Mesendoderm (in vitro differentiated cells): ENCODE data around the gene FGD1.
"Not testable (repeated sequence)": the region's sequence is repeated elsewhere in the genome, so short reads cannot be mapped to it uniquely, and the experiment has no call there.

Experiments used
- DNase-seq: peaks from one replicate; pipeline ENCODE4 v3.0.0; 2013
- H2AK5ac ChIP-seq: 2 replicates; pipeline ENCODE4 v1.6.1; 2013; ENCODE audit warnings: low read length, inconsistent platforms
- H2BK120ac ChIP-seq: 2 replicates; pipeline ENCODE4 v1.6.1; 2013; ENCODE audit warnings: low read depth, mild to moderate bottlenecking, low read length, moderate library complexity, mixed read lengths
- H2BK15ac ChIP-seq: replicated peaks from 2 replicates; pipeline ENCODE4 v1.6.1; 2013; ENCODE audit warnings: low read depth, mild to moderate bottlenecking, moderate library complexity
- H2BK5ac ChIP-seq: 2 replicates; pipeline ENCODE4 v1.6.1; 2013; ENCODE audit warnings: low read length, inconsistent platforms
- H3K18ac ChIP-seq: 2 replicates; pipeline ENCODE4 v1.6.1; 2013; ENCODE audit warnings: mild to moderate bottlenecking, low read length, mixed read lengths
- H3K23ac ChIP-seq: one replicate; pipeline ENCODE4 v1.6.1; 2013; ENCODE audit warnings: low read length
- H3K27ac ChIP-seq: 2 replicates; pipeline ENCODE4 v1.5.1; 2013; ENCODE audit warnings: low read depth, mild to moderate bottlenecking, inconsistent platforms, low read length, moderate library complexity
- H3K27me3 ChIP-seq: 2 replicates; pipeline ENCODE4 v1.6.1; 2013; ENCODE audit warnings: low read length, control low read depth, mild to moderate bottlenecking, inconsistent platforms; ENCODE audit not compliant: insufficient read depth, poor library complexity
- H3K36me3 ChIP-seq: 2 replicates; pipeline ENCODE4 v1.6.1; 2013; ENCODE audit warnings: low read length, inconsistent platforms; ENCODE audit not compliant: control insufficient read depth, insufficient read depth
- H3K4ac ChIP-seq: one replicate; pipeline ENCODE4 v1.6.1; 2013; ENCODE audit warnings: low read depth, mild to moderate bottlenecking, low read length, moderate library complexity
- H3K4me1 ChIP-seq: 2 replicates; pipeline ENCODE4 v1.6.1; 2013; ENCODE audit warnings: low read depth, low read length, inconsistent platforms; ENCODE audit not compliant: control insufficient read depth
- H3K4me2 ChIP-seq: 2 replicates; pipeline ENCODE4 v1.6.1; 2013; ENCODE audit warnings: low read length
- H3K4me3 ChIP-seq: 2 replicates; pipeline ENCODE4 v1.5.1; 2013; ENCODE audit warnings: mild to moderate bottlenecking, low read length
- H3K56ac ChIP-seq: one replicate; pipeline ENCODE4 v1.6.1; 2013; ENCODE audit warnings: low read length
- H3K79me1 ChIP-seq: 2 replicates; pipeline ENCODE4 v1.6.1; 2013; ENCODE audit warnings: low read length, inconsistent platforms
- H3K79me2 ChIP-seq: 2 replicates; pipeline ENCODE4 v1.6.1; 2013; ENCODE audit warnings: mild to moderate bottlenecking, low read length; ENCODE audit not compliant: control insufficient read depth, insufficient read depth
- H3K9ac ChIP-seq: 2 replicates; pipeline ENCODE4 v1.6.1; 2013; ENCODE audit warnings: low read length, inconsistent platforms
- H4K5ac ChIP-seq: one replicate; pipeline ENCODE4 v1.6.1; 2013; ENCODE audit warnings: low read length
- H4K8ac ChIP-seq: one replicate; pipeline ENCODE4 v1.6.1; 2013; ENCODE audit warnings: low read depth, mild to moderate bottlenecking, control low read depth, low read length, moderate library complexity
- whole genome bisulfite sequencing: extraction: QIAGEN DNeasy Blood & Tissue Kit; methylation state at CpG from one replicate; pipeline ENCODE4 v1.1.7; 2013; ENCODE audit warnings: low lambda C conversion rate, missing lambda C conversion rate; ENCODE audit not compliant: insufficient coverage; ENCODE audit errors: extremely low coverage; 5-methylcytosine and 5-hydroxymethylcytosine counted together

FGD1 gene

GRCh38 chrX:54494989-54495813 lies 833 bp downstream of the FGD1 start:
- Histone ChIP-seq H4K5ac (no peak overlapping the region), H4K8ac (peak overlapping the region; percentile 39), H2AK5ac (no peak overlapping the region), H3K79me1 (no peaks in the 10 kb centered on the region), H3K4me3 (peak overlapping the region; percentile 64), H3K4me1 (no peaks in the 10 kb centered on the region), H3K9ac (peak overlapping the region; percentile 80), H3K18ac (peak overlapping the region; percentile 97), H3K79me2 (peaks cover 5% of the 10 kb centered on the region), H3K36me3 (no peaks in the 10 kb centered on the region), H3K23ac (no peak overlapping the region), H2BK5ac (no peak overlapping the region), H2BK15ac (no peak overlapping the region), H3K4me2 (peak overlapping the region; percentile 83), H3K27me3 (no peaks in the 10 kb centered on the region), H3K56ac (peak overlapping the region; percentile 79), H2BK120ac (no peak overlapping the region), H3K27ac (peak overlapping the region; percentile 66), H3K4ac (peak overlapping the region; percentile 81)
- DNase-seq = no peak
- no CpG with 5 or more reads among the region's 86 CpGs for WGBS

DNA sequence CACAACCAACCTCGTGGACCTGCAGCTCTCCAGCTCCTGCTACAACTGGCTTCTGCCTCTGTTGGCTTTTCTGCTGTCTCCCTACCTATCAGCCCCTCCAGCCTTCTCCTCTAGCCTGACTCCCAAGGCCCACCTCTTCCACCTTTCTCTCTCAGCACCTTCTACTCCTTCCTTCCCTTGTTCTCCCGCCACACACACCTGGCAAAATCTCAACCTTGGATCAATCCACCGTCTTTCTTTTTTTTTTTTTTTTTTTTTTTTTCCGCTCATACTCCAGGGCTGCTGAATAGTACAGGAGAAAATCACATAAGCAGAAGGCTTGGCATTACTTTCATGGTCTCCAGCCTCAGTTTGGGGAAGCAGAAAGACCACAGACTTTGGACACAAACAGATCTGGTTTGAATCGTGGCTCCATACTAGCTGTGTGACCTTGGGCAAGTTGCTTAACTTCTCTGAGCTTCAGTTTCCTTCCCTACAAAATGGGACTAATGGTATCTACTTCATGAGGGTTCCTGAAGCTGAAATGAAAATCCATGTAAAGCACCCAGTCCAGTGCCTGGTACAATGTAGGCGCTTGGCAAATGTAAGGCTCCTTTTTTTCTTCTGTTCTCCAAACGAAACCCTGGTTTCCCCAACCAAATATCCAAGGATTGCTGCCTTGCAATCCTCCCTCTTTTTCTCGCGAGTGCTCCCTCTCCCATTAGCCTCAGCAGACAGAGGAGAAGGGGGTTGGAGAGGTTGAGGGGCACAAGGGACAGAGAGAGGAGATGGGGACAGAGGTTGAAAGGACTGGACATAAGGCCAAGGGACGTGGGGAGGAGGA lies 1.7 kb downstream of the FGD1 start:
- Histone ChIP-seq H4K5ac (no peak overlapping the region), H3K36me3 (no peaks in the 10 kb centered on the region), H3K4me1 (no peaks in the 10 kb centered on the region), H3K56ac (peak overlapping the region; percentile 79), H3K4me3 (peak overlapping the region; percentile 64), H3K27me3 (no peaks in the 10 kb centered on the region), H4K8ac (no peak overlapping the region), H3K79me2 (peaks cover 5% of the 10 kb centered on the region), H3K27ac (no peak overlapping the region), H3K4me2 (peak overlapping the region; percentile 83), H3K18ac (peak overlapping the region; percentile 97), H2BK120ac (no peak overlapping the region), H3K4ac (no peak overlapping the region), H2BK5ac (no peak overlapping the region), H2BK15ac (no peak overlapping the region), H3K9ac (peak overlapping the region; percentile 80), H2AK5ac (no peak overlapping the region), H3K79me1 (no peaks in the 10 kb centered on the region), H3K23ac (no peak overlapping the region)
- no CpG with 5 or more reads among the region's 10 CpGs for WGBS
- no peak for DNase-seq

GRCh38 chrX:54492340-54492739 lies 3.7 kb downstream of the FGD1 start:
- H3K9ac ChIP-seq = no peak overlapping the region
- H2BK15ac ChIP-seq = no peak overlapping the region
- no peak overlapping the region for H3K4me2 ChIP-seq
- no peak overlapping the region for H2BK120ac ChIP-seq
- no peaks in the 10 kb centered on the region for H3K36me3 ChIP-seq
- H3K56ac ChIP-seq = peak overlapping the region; percentile 25
- no peak overlapping the region for H3K27ac ChIP-seq
- H3K4me3 ChIP-seq = no peak overlapping the region
- no peaks in the 10 kb centered on the region for H3K79me1 ChIP-seq
- no peak overlapping the region for H3K23ac ChIP-seq
- no peak overlapping the region for H4K8ac ChIP-seq
- WGBS = no CpG with 5 or more reads among the region's 6 CpGs
- no peak for DNase-seq
- no peaks in the 10 kb centered on the region for H3K27me3 ChIP-seq
- no peak overlapping the region for H2AK5ac ChIP-seq
- H3K18ac ChIP-seq = peak overlapping the region; percentile 10
- H3K79me2 ChIP-seq = peaks cover 5% of the 10 kb centered on the region
- no peak overlapping the region for H2BK5ac ChIP-seq
- H3K4me1 ChIP-seq = no peaks in the 10 kb centered on the region
- no peak overlapping the region for H3K4ac ChIP-seq
- no peak overlapping the region for H4K5ac ChIP-seq

- WGBS = no CpG with 5 or more reads among the region's 5 CpGs
- H4K5ac ChIP-seq, H3K79me1 ChIP-seq, H3K18ac ChIP-seq, H3K4me3 ChIP-seq, H3K56ac ChIP-seq, H3K4me2 ChIP-seq, H3K27ac ChIP-seq, DNase-seq, H2BK120ac ChIP-seq, H2AK5ac ChIP-seq, H3K23ac ChIP-seq, H3K36me3 ChIP-seq, H3K79me2 ChIP-seq, H3K27me3 ChIP-seq, H3K4ac ChIP-seq, H2BK5ac ChIP-seq, H3K9ac ChIP-seq, H2BK15ac ChIP-seq, H4K8ac ChIP-seq, H3K4me1 ChIP-seq: not testable (repeated sequence)
These were observed 6.2 kb downstream of the FGD1 start for GRCh38 chrX:54489819-54490218.

- H3K4me2 ChIP-seq = no peak overlapping the region
- peaks cover 2% of the 10 kb centered on the region for H3K79me2 ChIP-seq
- no peak overlapping the region for H4K5ac ChIP-seq
- H3K79me1 ChIP-seq = no peaks in the 10 kb centered on the region
- peaks cover 6% of the 10 kb centered on the region for H3K4me1 ChIP-seq
- no peak overlapping the region for H2AK5ac ChIP-seq
- WGBS = no CpG with 5 or more reads among the region's 3 CpGs
- H3K4ac ChIP-seq = no peak overlapping the region
- H3K36me3 ChIP-seq = no peaks in the 10 kb centered on the region
- H3K18ac ChIP-seq = no peak overlapping the region
- H2BK15ac ChIP-seq = no peak overlapping the region
- DNase-seq = peak; percentile 61
- H3K27me3 ChIP-seq = no peaks in the 10 kb centered on the region
- no peak overlapping the region for H3K23ac ChIP-seq
- no peak overlapping the region for H3K4me3 ChIP-seq
- no peak overlapping the region for H3K56ac ChIP-seq
- H3K9ac ChIP-seq = no peak overlapping the region
- no peak overlapping the region for H3K27ac ChIP-seq
- no peak overlapping the region for H4K8ac ChIP-seq
- no peak overlapping the region for H2BK120ac ChIP-seq
- H2BK5ac ChIP-seq = no peak overlapping the region
These were observed 11.4 kb downstream of the FGD1 start for GRCh38 chrX:54484666-54485065.
